Thymus (tissue), 11 donors: ENCODE results near the gene ERMP1. TPM values are rescaled to one million over a fixed set of nuclear protein-coding genes. Genes with fewer than 3 reads are reported as not detected.

Source experiments
- DNase-seq, 9 donors: peaks; one replicate each; pipeline ENCODE4 v3.0.0-alpha.2; 2013; ENCODE audit warnings: low spot score in 9 of 9, low read depth in 6 of 9, missing footprints in 1 of 9
- H3K27ac ChIP-seq, 2 donors: one replicate each; pipeline ENCODE4 v1.5.1; 2013; ENCODE audit warnings: control low read depth in 1 of 2, low read depth in 1 of 2, low read length in 1 of 2, mild to moderate bottlenecking in 1 of 2, moderate library complexity in 1 of 2
- H3K27me3 ChIP-seq, 2 donors: one replicate each; pipeline ENCODE4 v1.5.1; 2013; ENCODE audit warnings: low read length in 1 of 2; ENCODE audit not compliant: control insufficient read depth in 2 of 2, insufficient read depth in 1 of 2
- H3K36me3 ChIP-seq, 2 donors: one replicate each; pipeline ENCODE4 v1.5.1; 2013; ENCODE audit warnings: low read length in 1 of 2, mild to moderate bottlenecking in 1 of 2, moderate library complexity in 1 of 2; ENCODE audit not compliant: control insufficient read depth in 2 of 2, insufficient read depth in 2 of 2
- H3K4me1 ChIP-seq, 2 donors: one replicate each; pipeline ENCODE4 v1.5.1; 2013; ENCODE audit warnings: low read length in 2 of 2; ENCODE audit not compliant: control insufficient read depth in 2 of 2, insufficient read depth in 2 of 2
- H3K4me3 ChIP-seq, 2 donors: one replicate each; pipeline ENCODE4 v1.5.1; 2013; ENCODE audit warnings: low read length in 2 of 2, control low read depth in 1 of 2, mild to moderate bottlenecking in 1 of 2
- H3K9me3 ChIP-seq, 2 donors: one replicate each; pipeline ENCODE4 v1.5.1; 2013; ENCODE audit warnings: low read length in 1 of 2, mild to moderate bottlenecking in 1 of 2; ENCODE audit not compliant: control insufficient read depth in 2 of 2, insufficient read depth in 1 of 2
- WGBS: extraction: QIAGEN DNeasy Blood & Tissue Kit; methylation state at CpG from one replicate; pipeline ENCODE4 v1.1.7; 2013; 5-methylcytosine and 5-hydroxymethylcytosine counted together
- polyA plus RNA-seq: library from polyadenylated mRNA; stranded (reverse); fragments of 200-250 nt; gene quantifications from one replicate; pipeline ENCODE4 v1.2.3, GENCODE V29; 2013
- total RNA-seq: library from RNA; stranded (reverse); fragments of 120-200 nt; gene quantifications from one replicate; pipeline ENCODE4 v1.2.4, GENCODE V29; 2013
- donor health status: healthy.

Gene ERMP1
- total and polyA plus RNA-seq, 2 donors: 11.2 to 16.6 TPM

DNA sequence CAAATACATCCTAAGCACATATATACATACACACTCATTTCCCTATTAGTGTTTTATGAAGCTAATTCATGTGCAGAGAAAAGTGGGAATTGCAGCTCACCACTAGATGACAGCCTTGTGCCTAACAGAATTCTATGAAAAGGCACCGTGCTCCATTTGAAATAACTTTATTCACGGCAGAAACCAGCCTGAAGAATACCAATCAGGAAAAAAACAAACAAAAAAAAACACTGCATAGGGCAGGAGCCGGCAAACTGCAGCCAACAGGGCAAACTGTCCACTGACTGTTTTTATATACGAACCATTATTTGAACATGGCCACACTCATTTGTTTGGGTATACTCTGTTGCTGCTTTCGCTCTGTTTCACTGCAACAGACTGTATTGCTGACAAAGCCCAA is 33.6 kb downstream of the ERMP1 start:
- WGBS: 41% methylated on average over 5 of the region's 5 CpGs
- H3K36me3 ChIP-seq: peaks cover 0 to 8% of the 10 kb centered on the region in 2 donors
- H3K27me3 ChIP-seq: no peaks in the 10 kb centered on the region
- H3K9me3 ChIP-seq: no peaks in the 10 kb centered on the region
- peaks cover 6 to 15% of the 10 kb centered on the region in 2 donors for H3K4me1 ChIP-seq
- peak in 4 of 9 donors; percentile 12 to 69 (median 24) for DNase-seq
- H3K4me3 ChIP-seq: no peak overlapping the region
- H3K27ac ChIP-seq: no peak overlapping the region

DNA sequence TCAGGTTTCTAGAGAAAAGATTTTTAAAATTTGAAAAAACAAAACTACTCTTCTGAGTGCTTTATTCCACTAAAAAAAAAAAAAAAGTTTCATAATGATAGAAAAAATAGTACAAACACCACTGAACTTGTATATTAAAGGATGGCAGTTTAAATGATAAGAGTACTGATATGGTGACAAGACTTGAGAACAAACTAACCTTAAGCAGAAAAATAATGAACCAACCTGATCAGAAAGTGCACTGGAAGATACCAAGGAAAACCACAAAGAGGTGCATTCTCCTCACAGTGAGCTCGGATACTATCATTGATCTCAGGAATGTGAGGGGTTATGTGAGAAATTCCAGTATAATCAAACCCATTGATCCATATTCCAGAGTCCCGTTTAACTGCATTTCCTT is 34.3 kb downstream of the ERMP1 start:
- H3K36me3 ChIP-seq: peaks cover 0 to 4% of the 10 kb centered on the region in 2 donors
- H3K4me3 ChIP-seq: no peak overlapping the region
- no peak for DNase-seq
- H3K9me3 ChIP-seq: no peaks in the 10 kb centered on the region
- no peaks in the 10 kb centered on the region for H3K27me3 ChIP-seq
- 94% methylated on average over 2 of the region's 2 CpGs for WGBS
- peaks cover 6 to 15% of the 10 kb centered on the region in 2 donors for H3K4me1 ChIP-seq
- H3K27ac ChIP-seq: no peak overlapping the region

DNA sequence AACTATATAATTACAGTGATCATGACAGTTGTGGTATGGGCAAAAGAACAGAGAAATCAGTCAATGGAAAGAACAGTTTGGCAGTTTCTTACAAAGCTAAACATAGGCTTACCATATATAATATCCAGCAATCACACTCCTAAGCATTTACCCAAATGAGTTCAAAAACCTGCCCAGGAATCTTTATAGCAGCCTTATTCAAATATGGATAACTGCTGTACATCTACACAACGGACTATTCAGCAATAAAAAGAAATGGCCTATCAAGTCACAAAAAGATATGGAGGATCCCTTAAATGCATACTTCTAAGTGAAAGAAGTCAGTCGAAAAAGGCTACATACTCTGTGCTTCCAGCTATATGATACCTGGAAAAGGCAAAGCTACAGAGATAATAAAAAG is 36.6 kb downstream of the ERMP1 start:
- DNase-seq: no peak
- 95% methylated on average over 2 of the region's 2 CpGs for WGBS
- Histone ChIP-seq H3K4me1 (peaks cover 0 to 11% of the 10 kb centered on the region in 2 donors), H3K9me3 (no peaks in the 10 kb centered on the region), H3K4me3 (no peak overlapping the region), H3K36me3 (peaks cover 0 to 11% of the 10 kb centered on the region in 2 donors), H3K27me3 (no peaks in the 10 kb centered on the region), H3K27ac (no peak overlapping the region)

DNA sequence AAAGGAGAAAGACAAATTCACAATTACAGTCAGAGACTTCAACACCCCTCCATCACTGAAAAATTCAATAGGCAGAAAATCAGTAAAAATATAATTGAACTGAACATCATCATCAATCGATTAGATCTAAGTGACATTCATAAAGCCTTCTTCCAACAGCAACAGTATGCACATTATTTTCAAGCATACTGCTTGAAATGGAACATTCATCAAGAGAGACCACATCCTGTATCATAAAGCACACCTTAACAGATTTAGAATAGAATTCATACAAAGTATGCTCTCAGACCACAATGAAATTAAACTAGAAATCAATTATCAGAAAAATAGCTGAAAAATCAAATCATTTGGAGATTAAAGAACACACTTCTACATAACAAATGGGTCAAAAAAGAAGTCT is 39.1 kb downstream of the ERMP1 start:
- peaks cover 0 to 14% of the 10 kb centered on the region in 2 donors for H3K36me3 ChIP-seq
- H3K4me3 ChIP-seq: no peak overlapping the region
- H3K27ac ChIP-seq: no peak overlapping the region
- 91% methylated on average over 1 of the region's 1 CpG for WGBS
- DNase-seq: peak in 3 of 9 donors; percentile 5 to 57 (median 11)
- no peaks in the 10 kb centered on the region for H3K4me1 ChIP-seq
- H3K27me3 ChIP-seq: no peaks in the 10 kb centered on the region
- no peaks in the 10 kb centered on the region for H3K9me3 ChIP-seq

DNA sequence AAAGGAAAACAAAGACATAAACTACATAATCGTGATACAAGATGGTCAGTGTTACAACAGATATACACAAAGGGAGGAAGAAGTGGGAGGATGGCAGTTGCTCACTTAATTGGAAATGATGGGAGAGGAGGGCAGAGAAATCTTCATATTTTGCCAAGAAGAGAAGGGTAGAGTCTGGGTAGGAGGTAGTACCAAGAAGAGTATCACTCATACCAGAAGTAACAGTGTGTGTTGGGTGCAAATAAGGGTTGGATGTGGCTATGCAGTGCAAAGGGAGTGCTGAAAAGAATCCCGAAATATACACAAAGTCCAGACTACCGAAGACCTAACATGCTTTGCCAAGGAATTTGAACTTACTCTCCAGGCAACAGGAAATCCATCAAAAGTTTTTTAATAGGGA is 41.0 kb downstream of the ERMP1 start:
- H3K4me1 ChIP-seq: no peaks in the 10 kb centered on the region
- 95% methylated on average over 3 of the region's 3 CpGs for WGBS
- no peaks in the 10 kb centered on the region for H3K9me3 ChIP-seq
- no peak overlapping the region for H3K4me3 ChIP-seq
- H3K27me3 ChIP-seq: no peaks in the 10 kb centered on the region
- no peak overlapping the region for H3K27ac ChIP-seq
- peaks cover 0 to 15% of the 10 kb centered on the region in 2 donors for H3K36me3 ChIP-seq
- DNase-seq: no peak

DNA sequence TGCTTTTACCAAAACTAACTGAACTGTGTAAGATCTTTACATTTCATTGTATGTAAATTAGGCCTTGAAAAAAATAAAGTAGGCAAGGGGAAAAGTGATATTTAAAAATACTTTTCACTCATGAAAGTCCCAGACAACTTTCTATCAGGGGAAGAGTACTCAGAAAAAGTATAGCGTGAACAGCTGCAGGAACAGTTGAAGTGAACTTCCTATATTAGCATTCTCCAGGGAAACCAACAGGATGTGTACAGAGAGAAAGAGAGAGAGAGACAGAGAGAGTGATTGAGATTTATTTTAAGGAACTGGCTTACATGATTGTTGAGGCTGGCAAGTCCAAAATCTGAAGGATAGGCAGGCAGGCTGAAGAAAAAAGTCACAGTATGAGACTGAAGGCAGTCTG is 42.0 kb downstream of the ERMP1 start:
- Histone ChIP-seq H3K27me3 (no peaks in the 10 kb centered on the region), H3K36me3 (peaks cover 0 to 25% of the 10 kb centered on the region in 2 donors), H3K9me3 (no peaks in the 10 kb centered on the region), H3K4me1 (no peaks in the 10 kb centered on the region), H3K27ac (no peak overlapping the region), H3K4me3 (no peak overlapping the region)
- no peak for DNase-seq
- WGBS: 77% methylated on average over 1 of the region's 1 CpG

DNA sequence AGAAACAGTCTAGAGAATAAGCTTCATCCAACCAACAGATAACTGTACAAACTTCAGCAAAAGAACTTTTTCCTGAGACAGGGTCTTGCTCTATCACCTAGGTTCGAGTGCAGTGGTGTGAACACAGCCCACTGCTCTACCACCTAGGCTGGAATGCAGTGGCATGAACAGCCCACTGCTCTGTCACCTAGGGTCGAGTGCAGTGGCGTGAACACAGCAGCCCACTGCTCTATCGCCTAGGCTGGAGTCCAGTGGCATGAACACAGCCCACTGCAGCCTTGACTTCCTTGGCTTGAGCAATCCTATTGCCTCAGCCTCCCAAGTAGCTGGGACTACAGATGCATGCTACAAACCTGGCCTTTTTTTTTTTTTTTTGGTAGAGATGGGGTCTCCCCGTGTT is 43.4 kb downstream of the ERMP1 start:
- H3K27me3 ChIP-seq: no peaks in the 10 kb centered on the region
- peaks cover 0 to 30% of the 10 kb centered on the region in 2 donors for H3K36me3 ChIP-seq
- no peak overlapping the region for H3K4me3 ChIP-seq
- WGBS: 96% methylated on average over 5 of the region's 5 CpGs
- no peak overlapping the region for H3K27ac ChIP-seq
- no peaks in the 10 kb centered on the region for H3K9me3 ChIP-seq
- no peak for DNase-seq
- H3K4me1 ChIP-seq: no peaks in the 10 kb centered on the region

DNA sequence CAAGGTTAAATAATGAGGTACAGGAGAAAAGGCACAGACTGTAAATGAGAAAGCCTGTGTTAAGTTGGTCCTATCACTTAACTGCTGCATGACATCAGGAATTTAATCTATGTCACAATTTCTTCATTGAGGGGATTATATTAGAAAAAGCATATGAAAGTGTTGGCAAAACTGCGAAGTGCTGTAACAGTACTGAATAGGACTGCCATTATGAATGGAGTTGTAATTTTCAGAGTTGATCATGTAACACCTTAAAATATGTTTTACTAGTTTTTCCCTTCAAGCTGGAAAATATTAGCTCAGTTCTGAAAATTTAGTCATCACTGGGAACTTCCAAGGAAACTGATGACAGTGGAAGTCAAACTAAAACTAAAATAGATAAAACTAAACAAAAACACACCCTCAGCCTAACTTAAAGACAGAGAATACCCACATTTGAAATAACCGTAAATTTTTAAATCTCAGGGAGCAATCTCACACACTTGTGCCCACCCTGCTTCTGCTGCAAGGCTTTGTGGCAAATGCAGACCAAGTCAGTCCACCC is 45.1 kb downstream of the ERMP1 start:
- Histone ChIP-seq H3K4me3 (no peak overlapping the region), H3K27ac (no peak overlapping the region), H3K4me1 (no peaks in the 10 kb centered on the region), H3K9me3 (no peaks in the 10 kb centered on the region), H3K36me3 (peaks cover 0 to 34% of the 10 kb centered on the region in 2 donors), H3K27me3 (no peaks in the 10 kb centered on the region)
- WGBS: 72% methylated on average over 2 of the region's 2 CpGs
- no peak for DNase-seq

DNA sequence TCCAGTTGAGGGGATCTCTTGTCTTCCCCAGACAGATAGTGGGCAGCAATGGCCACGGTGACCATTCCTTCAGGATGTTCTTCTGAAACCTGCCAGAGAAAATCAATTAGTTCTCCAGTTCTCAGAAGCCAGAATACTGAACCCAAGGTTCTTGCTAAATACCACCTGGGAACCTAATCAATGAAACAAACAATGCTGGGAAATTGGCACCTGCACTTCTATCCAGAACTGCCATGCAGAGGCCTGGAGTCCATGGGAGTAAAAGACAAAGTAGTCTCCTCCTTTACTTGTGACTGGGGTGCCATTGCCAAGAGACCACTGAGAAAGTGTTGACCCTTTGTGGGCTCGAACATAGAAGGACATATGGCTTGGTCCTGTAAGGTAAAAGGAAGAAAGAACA is 45.7 kb downstream of the ERMP1 start:
- DNase-seq: no peak
- Histone ChIP-seq H3K4me3 (no peak overlapping the region), H3K27ac (no peak overlapping the region), H3K9me3 (no peaks in the 10 kb centered on the region), H3K27me3 (no peaks in the 10 kb centered on the region), H3K4me1 (no peaks in the 10 kb centered on the region), H3K36me3 (peaks cover 0 to 34% of the 10 kb centered on the region in 2 donors)
- 97% methylated on average over 2 of the region's 2 CpGs for WGBS
